ENCODE data around the gene SSR1.
"Not testable (repeated sequence)": the region's sequence is repeated elsewhere in the genome, so short reads cannot be mapped to it uniquely, and the experiment has no call there.

Gene SSR1

DNA sequence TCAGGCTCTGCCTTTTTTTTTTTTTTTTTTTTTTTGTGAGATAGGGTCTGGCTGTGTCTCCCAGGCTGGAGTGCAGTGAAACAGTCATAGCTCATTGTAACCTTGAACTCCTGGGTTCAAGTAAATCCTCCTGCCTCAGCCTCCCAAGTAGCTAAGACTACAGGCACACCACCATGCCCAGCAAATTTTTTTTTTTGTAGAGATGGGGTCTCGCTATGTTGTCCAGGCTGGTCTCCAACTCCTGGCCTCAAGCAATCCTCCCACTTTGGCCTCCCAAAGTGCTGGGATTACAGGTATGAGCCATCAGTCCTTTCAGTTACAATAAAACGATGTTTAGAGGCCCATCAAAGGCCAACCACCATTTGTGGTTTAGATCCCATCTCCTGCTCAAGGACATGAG lies 6.4 kb upstream of the SSR1 start:
- in situ Hi-C loops (cut with MboI; ENCODE audit: low sequenced_read_pairs) = not testable (repeated sequence)

DNA sequence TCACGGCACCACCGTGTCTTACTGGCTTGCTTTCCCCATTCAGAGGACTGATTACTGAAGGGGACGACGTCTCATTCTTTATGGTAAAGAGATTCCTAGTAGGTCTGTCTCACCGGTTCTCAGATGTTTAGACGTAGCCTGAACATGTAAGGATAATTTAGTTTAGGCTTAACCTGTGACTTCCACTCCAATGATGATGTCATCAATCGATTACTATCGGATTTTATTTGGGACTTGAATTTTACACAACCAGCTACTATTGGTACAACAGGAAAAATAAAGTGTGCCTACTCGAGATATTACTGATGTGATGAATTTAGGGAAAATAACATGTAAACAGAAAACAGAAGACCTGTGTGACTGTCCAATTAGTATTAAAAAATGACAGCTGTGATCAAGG lies 4.5 kb upstream of the SSR1 start:
- in situ Hi-C loops (cut with MboI; ENCODE audit: low sequenced_read_pairs) = no loop called here

DNA sequence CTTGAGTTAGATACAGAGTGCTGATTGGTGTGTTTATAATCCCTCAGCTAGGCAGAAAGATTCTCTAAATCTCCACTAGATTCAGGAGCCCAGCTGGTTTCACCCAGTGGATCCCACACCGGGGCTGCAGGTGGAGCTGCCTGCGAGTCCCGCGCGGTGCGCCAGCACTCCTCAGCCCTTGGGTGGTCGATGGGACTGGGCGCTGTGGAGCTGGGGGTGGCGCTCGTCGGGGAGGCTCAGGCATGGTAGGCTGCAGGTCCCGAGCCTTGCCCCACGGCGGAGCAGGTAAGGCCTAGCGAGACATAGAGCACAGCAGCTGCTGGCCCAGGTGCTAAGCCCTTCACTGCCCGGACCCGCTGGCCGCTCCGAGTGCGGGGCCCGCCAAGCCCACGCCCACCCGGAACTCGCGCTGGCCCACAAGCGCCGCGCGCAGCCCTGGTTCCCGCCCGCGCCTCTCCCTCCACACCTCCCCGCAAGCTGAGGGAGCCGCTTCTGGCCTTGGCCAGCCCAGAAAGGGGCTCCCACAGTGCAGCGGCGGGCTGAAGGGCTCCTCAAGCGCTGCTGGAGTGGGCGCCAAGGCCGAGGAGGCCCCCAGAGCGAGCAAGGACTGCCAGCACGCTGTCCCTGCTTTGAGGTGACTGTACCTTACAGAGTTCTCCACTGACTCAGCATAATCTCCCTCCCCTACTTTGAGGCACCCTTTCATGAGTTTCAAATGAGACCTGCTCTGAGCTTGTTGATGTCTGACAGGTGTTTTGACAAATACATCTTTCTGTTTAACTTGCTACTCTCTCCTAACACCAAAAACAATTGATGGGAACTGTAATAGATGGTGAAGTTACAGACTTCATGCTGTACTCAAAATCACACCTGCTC lies 3.9 kb upstream of the SSR1 start:
- in situ Hi-C loops (cut with MboI; ENCODE audit: low sequenced_read_pairs) = no loop called here

DNA sequence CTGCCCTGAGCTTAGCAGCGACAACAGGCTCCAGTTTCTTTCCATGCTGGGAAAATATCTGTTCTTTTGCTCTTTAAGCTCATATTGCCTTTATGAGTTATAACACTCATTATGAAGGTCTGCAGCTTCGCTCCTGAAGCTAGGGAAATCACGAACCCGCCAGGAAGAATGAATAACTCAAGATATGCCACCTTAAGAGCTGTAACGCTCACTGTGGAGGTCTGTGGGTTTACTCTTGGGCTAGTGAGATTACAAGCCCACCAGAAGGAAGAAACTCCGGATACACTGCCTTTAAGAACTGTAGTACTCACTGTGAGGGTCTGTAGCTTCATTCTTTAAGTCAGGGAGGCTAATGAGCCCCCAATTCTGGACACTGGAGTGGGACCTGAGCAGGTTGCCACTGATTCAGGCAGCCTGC lies 3.0 kb upstream of the SSR1 start:
- in situ Hi-C loops (cut with MboI; ENCODE audit: low sequenced_read_pairs) = no loop called here

DNA sequence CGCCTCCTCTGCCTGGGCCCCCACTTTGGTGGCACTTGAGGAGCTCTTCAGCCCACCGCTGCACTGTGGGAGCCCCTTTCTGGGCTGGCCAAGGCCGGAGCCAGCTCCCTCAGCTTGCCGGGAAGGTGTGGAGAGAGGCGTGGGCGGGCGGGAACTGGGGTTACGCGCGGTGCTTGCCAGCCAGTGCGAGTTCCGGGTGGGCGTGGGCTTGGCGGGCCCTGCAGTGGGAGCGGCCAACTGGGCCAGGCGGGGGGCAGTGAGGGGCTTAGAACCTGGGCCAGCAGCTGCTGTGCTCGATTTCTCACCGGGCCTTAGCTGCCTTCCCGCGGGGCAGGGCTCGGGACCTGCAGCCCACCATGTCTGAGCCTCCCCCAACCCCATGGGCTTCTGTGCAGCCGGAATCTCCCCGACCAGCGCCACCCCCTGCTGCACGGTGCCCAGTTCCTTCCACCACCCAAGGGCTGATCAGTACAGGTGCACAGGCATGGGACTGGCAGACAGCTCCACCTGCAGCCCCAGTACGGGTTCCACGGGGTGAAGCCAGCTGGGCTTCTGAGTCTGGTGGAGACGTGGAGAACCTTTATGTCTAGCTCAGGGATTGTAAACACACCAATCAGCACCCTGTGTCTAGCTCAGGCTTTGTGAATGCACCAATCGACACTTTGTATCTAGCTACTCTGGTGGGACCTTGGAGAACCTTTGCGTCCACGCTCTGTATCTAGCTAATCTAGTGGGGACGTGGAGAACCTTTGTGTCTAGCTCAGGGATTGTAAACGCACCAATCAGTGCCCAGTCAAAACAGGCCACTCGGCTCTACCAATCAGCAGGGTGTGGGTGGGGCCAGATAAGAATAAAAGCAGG lies 2.3 kb upstream of the SSR1 start:
- in situ Hi-C loops (cut with MboI; ENCODE audit: low sequenced_read_pairs) = not testable (repeated sequence)

DNA sequence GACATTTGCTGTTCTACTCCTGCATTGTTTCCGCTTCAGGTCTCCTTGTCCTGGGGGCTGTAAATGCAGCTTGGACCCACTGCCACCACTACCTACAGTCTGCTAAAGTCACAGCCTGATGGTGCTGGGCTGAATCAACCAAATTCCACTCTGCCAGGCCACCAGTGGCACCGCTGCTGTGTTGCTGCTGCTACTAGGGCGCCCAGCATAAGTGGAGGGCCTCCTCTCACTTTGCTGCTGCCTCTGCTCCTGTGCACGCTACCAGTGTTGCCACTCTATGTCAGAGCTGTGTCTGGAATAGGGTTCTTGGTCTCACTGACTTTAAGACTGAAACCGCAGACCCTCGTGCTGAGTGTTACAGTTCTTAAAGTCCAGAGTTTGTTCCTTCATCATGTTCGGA lies 1.4 kb upstream of the SSR1 start:
- in situ Hi-C loops (cut with MboI; ENCODE audit: low sequenced_read_pairs) = no loop called here

DNA sequence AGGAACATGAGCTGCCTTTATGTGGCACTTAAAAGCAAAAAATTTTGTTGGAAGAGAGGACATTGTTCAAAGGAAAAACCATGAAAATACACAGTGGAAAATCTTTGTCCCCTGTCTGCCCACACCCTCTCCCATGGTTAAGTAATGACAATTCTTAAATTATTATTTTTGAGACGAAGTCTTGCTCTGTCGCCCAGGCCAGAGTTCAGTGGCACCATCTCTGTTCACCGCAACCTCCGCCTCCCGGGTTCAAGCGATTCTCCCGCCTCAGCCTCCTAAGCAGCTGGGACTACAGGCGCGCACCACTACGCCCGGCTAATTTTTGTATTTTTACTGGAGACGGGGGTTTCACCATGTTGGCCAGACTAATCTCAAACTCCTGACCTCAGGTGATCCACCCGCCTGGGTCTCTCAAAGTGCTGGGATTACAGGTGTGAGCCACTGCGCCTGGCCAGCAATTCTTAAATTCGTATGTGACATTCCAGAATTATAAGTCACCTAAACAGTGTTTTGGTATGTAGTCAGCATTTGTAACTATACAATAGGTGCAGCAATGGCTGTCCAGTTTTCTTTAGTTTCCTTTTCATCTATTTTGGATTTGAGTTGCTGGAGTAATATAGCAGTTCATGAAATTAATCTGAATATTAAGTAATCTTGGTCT lies 636 bp upstream of the SSR1 start:
- in situ Hi-C loops (cut with MboI; ENCODE audit: low sequenced_read_pairs) = no loop called here

DNA sequence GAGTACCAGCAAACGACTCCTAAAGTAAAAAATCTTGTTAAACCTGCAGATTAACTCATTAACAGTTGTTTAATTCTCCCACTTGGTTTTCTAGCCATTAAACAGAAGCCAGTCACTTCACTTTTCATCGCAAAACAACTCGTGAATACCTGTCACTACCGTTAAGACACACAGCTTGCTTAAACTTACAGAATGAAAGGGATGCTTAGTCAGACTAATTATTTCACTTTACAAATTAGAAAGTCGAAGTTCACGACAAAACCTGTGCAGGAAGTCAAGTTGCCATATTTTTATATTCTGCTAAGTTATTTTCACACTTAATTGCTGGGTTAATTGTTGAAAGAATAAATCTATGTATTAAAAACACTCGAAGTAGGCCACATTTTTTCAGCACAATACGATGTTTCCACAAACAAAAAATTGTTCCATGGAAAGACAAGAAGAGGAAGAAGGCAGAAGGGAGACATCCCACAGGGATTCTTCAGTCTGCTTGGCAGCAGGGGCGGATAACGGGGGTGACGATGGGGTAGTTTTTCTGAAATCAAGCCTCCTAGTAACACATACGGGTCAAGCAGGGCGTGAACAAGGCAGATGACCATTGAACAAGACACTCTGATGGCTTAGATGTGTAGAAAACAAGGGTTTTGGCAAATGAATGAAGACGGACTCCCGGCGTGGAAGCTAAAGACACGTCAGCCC lies 933 bp downstream of the SSR1 start:
- in situ Hi-C loops (cut with MboI; ENCODE audit: low sequenced_read_pairs) = no loop called here

DNA sequence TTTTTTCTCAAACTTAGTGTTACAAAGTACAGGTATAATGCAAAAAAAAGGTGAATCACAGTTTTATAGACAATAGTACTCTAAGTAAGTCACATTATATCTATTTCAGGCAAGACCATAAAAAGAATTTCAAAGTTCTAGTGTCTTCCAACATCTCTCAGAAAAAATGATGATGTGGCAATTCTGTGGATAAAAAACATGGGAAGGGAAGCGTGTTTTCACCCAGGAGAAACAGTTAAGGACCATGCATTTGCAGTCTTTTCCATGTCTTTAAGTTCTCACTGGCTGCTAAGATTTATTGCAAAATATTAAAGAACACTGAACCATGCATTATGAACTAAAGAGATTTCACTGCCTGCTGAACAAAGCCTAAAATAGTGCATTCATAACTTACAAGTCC lies 1.8 kb downstream of the SSR1 start:
- in situ Hi-C loops (cut with MboI; ENCODE audit: low sequenced_read_pairs) = no loop called here

DNA sequence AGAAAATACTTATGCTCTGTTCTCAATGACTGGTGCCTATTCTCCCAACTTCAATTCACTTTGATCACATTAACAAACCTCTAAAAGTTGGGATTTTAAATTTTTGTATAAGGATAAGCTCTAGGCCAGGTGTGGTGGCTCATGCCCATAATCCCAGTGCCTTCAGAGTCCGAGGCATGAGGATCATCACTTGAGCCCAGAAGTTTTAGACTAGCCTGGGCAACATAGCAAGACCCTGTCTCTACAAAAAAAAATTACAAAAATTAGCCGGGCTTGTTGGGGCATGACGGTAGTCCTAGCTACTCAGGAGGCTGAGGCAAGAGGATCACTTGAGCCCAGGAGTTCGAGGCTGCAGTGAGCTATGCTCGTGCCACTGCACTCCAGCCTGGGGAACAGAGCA lies 3.9 kb downstream of the SSR1 start:
- in situ Hi-C loops (cut with MboI; ENCODE audit: low sequenced_read_pairs) = no loop called here

DNA sequence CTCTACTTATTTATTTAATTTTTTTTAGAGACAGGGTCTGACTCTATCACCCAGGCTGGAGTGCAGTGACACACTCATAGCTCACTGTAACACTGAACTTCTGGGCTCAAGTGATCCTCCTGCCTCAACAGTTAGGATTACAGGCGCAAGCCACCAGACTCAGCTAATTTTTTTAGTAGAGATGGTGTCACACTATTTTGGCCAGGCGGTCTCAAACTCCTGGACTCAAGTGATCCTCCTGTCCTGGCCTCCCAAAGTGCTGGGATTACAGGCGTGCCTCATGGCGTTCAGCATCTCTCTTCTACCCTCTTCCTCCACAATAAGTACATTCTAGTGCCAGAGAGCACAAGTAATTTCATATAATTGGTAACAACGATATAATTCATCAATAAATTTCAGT lies 5.5 kb downstream of the SSR1 start:
- in situ Hi-C loops (cut with MboI; ENCODE audit: low sequenced_read_pairs) = no loop called here

DNA sequence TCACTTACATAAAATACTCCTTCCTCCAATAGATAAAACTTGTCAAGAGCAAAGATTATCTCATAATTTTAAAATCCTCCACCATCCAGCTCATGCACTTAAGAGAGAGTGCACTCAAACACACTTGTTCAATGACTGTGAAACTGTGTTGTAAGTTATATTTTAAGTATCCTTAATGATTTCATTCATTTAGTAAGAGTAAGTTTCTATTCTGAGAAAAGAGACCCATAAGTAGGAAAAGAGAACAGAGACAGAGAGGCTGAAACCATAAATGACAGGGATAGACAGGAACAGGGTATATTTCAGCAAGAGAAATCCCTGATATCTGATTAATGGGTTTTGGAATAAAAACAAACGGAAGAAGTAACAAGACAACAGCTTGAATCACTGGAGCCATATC lies 8.2 kb downstream of the SSR1 start:
- in situ Hi-C loops (cut with MboI; ENCODE audit: low sequenced_read_pairs) = no loop called here

DNA sequence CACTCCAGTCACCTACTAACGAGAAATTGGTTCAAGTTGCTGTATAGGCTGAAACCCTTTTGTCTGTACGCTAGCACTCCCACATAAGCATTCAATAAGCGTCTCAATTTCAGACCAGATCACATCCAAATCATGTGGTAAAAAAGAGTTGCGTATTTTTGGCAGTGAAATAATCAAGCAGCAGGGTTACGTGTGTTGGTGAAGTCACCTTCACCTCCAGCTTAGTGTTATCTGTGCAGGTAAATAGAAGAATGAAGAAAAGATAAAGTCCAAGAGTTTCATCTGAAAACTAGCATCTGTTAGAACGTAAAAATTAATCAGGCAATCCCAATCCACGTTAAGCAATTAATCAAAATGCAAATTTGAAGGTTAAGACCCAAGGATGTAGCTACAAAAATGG lies 11.3 kb downstream of the SSR1 start:
- in situ Hi-C loops (cut with MboI; ENCODE audit: low sequenced_read_pairs) = no loop called here

DNA sequence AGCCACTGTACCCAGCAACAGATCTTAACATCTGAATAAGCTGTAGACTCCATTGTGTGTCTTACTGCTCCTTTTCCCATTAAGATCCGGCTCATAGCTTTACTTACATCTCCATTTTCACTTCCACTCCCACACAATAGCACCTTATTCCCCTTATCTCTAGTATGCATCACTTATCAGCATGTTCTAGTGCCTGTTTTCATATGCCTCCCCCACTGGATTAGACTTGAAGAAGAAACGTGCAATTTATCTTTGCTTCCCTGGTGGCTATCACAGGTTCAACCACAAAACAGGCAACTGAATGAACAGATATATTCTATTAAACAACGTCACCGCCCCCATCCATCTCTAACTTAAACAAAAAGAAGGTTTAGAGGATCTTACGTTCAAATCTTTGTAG lies 12.1 kb downstream of the SSR1 start:
- in situ Hi-C loops (cut with MboI; ENCODE audit: low sequenced_read_pairs) = no loop called here

DNA sequence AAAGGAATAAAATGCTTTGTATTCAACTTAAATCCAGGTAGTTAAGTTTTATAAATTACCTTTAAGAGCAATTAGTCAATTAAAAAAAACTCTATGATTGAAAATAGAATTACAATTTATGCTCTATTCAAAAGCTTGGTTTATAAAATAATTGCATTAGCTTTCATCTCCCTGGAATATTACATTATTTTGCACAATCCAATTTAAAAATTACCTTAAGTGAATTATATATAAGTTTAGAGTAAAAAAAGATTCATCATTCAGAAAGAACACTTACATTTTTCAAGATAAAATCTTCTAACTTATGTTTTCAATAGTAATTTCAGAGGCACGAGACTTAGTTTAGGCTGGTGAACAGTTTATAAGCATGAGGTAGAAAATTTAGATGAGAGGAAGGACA lies 14.9 kb downstream of the SSR1 start:
- in situ Hi-C loops (cut with MboI; ENCODE audit: low sequenced_read_pairs) = no loop called here

DNA sequence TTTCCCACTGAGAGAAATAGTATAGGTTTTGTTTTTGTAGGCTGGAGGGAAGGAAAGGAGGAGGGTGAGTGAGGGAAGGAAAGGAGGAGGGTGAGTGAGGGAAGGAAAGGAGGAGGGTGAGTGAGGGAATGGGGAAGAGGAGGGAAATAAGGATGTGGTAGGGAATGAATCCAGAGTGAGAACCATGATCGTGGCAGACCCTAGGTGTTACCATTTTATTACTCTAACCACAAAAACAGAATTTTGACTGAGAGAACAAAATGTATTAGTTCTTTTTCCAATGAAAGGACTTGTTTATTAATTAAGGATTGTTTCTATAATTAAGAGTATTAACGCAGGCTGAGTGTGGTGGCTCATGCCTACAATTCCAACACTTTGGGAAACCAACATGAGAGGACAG lies 16.4 kb downstream of the SSR1 start:
- in situ Hi-C loops (cut with MboI; ENCODE audit: low sequenced_read_pairs) = no loop called here

DNA sequence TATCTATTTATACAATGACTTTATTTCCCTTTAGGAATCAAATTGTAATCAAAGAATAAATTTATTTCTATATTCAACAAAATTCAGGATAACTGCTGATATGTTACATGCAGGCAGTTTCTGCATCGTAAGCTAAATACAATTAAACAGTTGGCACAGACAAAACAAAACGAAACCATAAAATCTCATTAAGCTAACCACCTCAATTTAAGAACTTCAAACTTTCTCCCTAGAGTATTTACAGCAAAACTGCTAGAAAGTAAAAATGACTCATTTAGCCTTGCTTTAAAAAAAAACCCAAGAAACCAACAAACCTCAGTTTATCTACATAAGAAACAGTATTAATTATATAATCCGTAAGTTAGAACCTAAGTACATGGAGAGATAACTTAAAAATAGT lies 17.1 kb downstream of the SSR1 start:
- in situ Hi-C loops (cut with MboI; ENCODE audit: low sequenced_read_pairs) = no loop called here

DNA sequence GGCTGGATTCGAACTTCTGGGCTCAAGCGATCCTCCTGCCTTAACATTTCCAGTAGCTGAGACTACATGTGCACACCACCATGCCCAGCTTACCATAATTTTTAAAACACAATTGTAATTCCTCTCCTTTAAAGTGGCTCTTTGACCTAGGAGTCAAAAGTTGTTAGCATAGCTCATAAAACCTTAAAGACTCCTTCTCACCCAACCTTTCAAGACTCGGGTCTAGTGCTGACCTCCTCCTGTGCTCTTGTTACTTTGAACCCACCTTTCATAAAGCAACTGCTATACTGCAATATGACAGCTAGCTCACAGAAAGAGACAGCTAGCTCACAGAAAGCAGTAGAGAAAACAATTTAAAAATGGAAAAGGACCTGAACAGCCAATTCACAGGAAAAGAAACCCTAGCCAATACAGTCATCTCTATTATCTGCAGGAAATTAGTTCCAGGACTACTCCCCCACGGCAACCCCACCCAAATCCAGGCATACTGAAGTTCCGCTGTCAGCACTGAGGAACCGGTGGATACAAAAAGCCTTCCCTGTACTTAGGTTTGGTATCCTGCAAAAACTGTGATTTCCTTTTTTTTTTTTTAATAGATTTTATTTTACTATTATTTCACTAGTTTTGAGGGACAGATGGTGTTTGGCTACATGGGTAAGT lies 20.3 kb downstream of the SSR1 start:
- in situ Hi-C loops (cut with MboI; ENCODE audit: low sequenced_read_pairs) = no loop called here

DNA sequence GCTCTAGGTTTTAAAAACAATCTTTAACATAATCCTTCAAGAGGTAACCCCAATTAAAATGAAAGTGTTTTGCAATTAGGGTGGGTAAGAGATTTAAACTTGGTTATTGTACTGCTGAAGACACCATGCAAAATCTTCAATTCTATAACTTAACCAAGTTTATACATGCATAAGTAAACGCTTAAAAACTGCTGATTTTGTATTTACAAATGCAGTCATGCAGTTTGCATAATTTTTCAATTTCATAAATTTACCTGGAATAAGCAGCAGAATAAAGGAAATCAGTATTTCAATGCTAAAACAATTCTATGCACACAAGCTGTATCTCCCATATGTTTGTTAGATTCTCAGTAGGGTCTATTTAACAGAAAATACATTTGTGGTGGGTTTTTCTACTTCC lies 22.9 kb downstream of the SSR1 start:
- in situ Hi-C loops (cut with MboI; ENCODE audit: low sequenced_read_pairs) = no loop called here

DNA sequence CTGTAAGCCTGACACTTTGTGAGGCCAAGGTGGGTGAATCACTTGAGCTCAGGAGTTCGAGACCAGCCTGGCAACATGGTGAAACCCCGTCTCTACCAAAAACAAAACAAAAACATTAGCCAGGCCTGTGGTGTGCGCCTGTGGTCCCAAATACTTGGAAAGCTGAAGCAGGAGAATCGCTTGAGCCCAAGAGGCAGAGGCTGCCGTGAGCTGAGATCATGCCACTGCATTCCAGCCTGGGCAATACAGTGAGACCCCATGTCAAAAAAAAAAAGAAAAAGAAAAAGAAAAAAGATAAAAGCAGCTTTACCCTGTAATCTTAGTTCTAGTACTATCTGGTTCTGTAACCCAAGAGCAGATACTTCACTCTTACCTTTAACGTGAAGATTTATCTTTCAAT lies 27.6 kb downstream of the SSR1 start:
- in situ Hi-C loops (cut with MboI; ENCODE audit: low sequenced_read_pairs) = loop anchor here (10.0 kb wide), 1 partner anchor 329 kb away; no protein-coding TSS in a partner anchor

Data from HL-60/S4 treated with phorbol 12-myristate 13-acetate at 8.2 ng/mL for 4 days and 3 days (cell line).